DOHH2 (cell line): ENCODE results near the gene SNTB2.

Source experiments
- H3F3A ChIP-seq: fragments of 200-600 bp; sonication (generic), shearing (Covaris generic); 2 replicates; pipeline ENCODE4 v1.6.0; 2016; ENCODE audit warnings: antibody characterized with exemption, mild to moderate bottlenecking; ENCODE audit not compliant: control insufficient read depth, insufficient read depth
- H3K27ac ChIP-seq: fragments of 200-600 bp; sonication (generic); 2 replicates; pipeline ENCODE4 v1.5.1; 2014; ENCODE audit warnings: low read depth, mild to moderate bottlenecking, low read length, moderate library complexity
- H3K27me3 ChIP-seq: fragments of 200-600 bp; sonication (generic); 2 replicates; pipeline ENCODE4 v1.6.1; 2014; ENCODE audit warnings: mild to moderate bottlenecking, low read length, mixed read lengths; ENCODE audit not compliant: control insufficient read depth
- H3K36me3 ChIP-seq: fragments of 200-600 bp; sonication (generic); 2 replicates; pipeline ENCODE4 v1.6.1; 2014; ENCODE audit warnings: mild to moderate bottlenecking, low read length, moderate library complexity, mixed read lengths; ENCODE audit not compliant: control insufficient read depth
- H3K4me1 ChIP-seq: fragments of 200-600 bp; sonication (generic); 2 replicates; pipeline ENCODE4 v1.6.1; 2014; ENCODE audit warnings: mild to moderate bottlenecking, low read length, mixed read lengths; ENCODE audit not compliant: control insufficient read depth
- H3K4me2 ChIP-seq: fragments of 200-600 bp; sonication (generic); 2 replicates; pipeline ENCODE4 v1.6.0; 2014; ENCODE audit warnings: mild to moderate bottlenecking, low read length, moderate library complexity
- H3K4me3 ChIP-seq: fragments of 200-600 bp; sonication (generic); 2 replicates; pipeline ENCODE4 v1.5.1; 2014; ENCODE audit warnings: mild to moderate bottlenecking, low read length, mixed read lengths
- H3K79me2 ChIP-seq: fragments of 200-600 bp; sonication (generic); 2 replicates; pipeline ENCODE4 v1.6.1; 2014; ENCODE audit warnings: mild to moderate bottlenecking, low read length, mixed read lengths; ENCODE audit not compliant: control insufficient read depth
- H3K9me2 ChIP-seq: fragments of 200-600 bp; sonication (generic); replicated peaks from 2 replicates; pipeline ENCODE4 v1.6.1; 2014; ENCODE audit warnings: mild to moderate bottlenecking, low read length, mixed read lengths; ENCODE audit not compliant: control insufficient read depth
- H3K9me3 ChIP-seq: fragments of 200-600 bp; sonication (generic); 2 replicates; pipeline ENCODE4 v1.6.1; 2014; ENCODE audit warnings: antibody characterized with exemption, low read length, mixed read lengths; ENCODE audit not compliant: control insufficient read depth, insufficient read depth
- H4K20me1 ChIP-seq: fragments of 200-600 bp; sonication (generic); 2 replicates; pipeline ENCODE4 v1.6.0; 2014; ENCODE audit warnings: low read depth, mild to moderate bottlenecking, antibody characterized with exemption, low read length, moderate library complexity; ENCODE audit not compliant: control insufficient read depth, insufficient read depth
- EZH2phosphoT487 ChIP-seq: fragments of 200-600 bp; sonication (generic); IDR thresholded peaks from 2 replicates; pipeline ENCODE4 v1.6.1; 2017; ENCODE audit warnings: borderline replicate concordance, mild to moderate bottlenecking, antibody characterized with exemption, low read length, moderate library complexity, mixed read lengths
- TF ChIP-seq, protein P1 (sequence below): fragments of 200-600 bp; sonication (generic); IDR thresholded peaks from one replicate; pipeline ENCODE4 v1.5.1; 2014; ENCODE audit warnings: antibody characterized with exemption, mild to moderate bottlenecking, low read depth, low read length; ENCODE audit not compliant: poor library complexity, severe bottlenecking

SNTB2 gene

DNA sequence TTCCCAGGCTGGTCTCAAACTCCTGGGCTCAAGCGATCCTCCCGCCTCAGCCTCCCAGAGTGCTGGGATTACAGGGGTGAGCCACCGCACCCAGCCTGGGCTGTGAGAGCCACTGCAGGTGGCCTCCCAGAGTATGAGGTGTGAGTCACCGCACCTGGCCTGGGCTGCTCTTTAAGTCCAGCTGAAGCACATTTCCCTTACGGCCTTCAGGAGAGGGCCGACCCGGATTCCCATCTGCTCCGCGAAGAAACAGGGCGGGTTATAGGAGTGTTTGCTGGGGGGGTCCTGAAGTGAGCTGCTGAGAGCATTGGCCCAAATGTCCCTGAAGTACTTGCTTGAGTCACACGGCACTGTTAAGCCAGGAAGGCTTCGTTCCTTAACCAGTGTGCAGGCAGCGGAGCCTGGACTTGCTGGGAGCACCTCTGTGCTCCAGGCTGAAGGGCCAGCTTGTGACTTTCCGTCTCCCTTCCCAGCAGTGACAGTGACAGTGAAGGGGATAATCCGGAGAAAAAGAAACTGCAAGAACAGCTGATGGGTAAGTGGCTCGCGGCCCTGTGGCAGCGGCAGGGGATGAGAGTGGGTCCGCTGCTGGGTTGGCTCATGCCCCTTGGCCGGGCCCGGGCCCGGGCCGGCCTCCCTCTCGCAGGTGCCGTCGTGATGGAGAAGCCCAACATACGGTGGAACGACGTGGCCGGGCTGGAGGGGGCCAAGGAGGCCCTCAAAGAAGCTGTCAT lies 131.4 kb downstream of the SNTB2 start:
- peaks cover 70% of the 10 kb centered on the region for H3K79me2 ChIP-seq
- H3K9me2 ChIP-seq = no peaks in the 10 kb centered on the region
- H4K20me1 ChIP-seq = peaks cover 6% of the 10 kb centered on the region; the same call in 1 of the 2 replicates
- no peak overlapping the region for H3K4me2 ChIP-seq
- H3F3A ChIP-seq = no peaks in the 10 kb centered on the region
- no peak overlapping the region for H3K27ac ChIP-seq
- no peaks in the 10 kb centered on the region for H3K9me3 ChIP-seq
- no peak overlapping the region for H3K4me3 ChIP-seq
- peaks cover 6% of the 10 kb centered on the region; the same call in 1 of the 2 replicates for H3K4me1 ChIP-seq
- H3K27me3 ChIP-seq = no peaks in the 10 kb centered on the region
- peaks cover 92% of the 10 kb centered on the region for H3K36me3 ChIP-seq
- TF ChIP-seq EZH2phosphoT487 = no peak
- TF ChIP-seq, protein P1, sequence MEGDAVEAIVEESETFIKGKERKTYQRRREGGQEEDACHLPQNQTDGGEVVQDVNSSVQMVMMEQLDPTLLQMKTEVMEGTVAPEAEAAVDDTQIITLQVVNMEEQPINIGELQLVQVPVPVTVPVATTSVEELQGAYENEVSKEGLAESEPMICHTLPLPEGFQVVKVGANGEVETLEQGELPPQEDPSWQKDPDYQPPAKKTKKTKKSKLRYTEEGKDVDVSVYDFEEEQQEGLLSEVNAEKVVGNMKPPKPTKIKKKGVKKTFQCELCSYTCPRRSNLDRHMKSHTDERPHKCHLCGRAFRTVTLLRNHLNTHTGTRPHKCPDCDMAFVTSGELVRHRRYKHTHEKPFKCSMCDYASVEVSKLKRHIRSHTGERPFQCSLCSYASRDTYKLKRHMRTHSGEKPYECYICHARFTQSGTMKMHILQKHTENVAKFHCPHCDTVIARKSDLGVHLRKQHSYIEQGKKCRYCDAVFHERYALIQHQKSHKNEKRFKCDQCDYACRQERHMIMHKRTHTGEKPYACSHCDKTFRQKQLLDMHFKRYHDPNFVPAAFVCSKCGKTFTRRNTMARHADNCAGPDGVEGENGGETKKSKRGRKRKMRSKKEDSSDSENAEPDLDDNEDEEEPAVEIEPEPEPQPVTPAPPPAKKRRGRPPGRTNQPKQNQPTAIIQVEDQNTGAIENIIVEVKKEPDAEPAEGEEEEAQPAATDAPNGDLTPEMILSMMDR = no peak

DNA sequence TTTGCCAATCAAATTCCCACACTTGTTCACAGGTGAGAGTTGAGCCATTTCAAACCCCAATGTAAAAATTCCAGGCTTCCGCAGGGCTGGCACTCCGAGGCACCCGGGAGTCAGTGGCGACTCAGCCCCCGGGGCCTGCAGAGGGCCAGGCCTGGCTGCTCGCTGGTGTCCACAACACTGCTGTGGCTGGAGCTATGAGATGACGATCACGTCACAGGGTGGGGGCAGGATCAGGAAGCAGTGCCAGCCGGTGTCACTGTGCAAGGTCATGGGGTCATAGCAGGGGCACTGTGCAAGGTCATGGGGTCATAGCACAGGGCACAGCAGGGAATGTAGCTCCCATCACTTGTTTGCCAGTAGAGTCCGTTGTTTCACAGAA lies 131.9 kb downstream of the SNTB2 start:
- H3K36me3 ChIP-seq = peaks cover 92% of the 10 kb centered on the region
- no peaks in the 10 kb centered on the region for H3F3A ChIP-seq
- no peaks in the 10 kb centered on the region for H3K27me3 ChIP-seq
- peaks cover 6% of the 10 kb centered on the region; the same call in 1 of the 2 replicates for H3K4me1 ChIP-seq
- TF ChIP-seq, protein P1 = no peak
- TF ChIP-seq EZH2phosphoT487 = no peak
- H3K4me2 ChIP-seq = no peak overlapping the region
- H4K20me1 ChIP-seq = peaks cover 8% of the 10 kb centered on the region; the same call in 1 of the 2 replicates
- H3K27ac ChIP-seq = no peak overlapping the region
- H3K9me2 ChIP-seq = no peaks in the 10 kb centered on the region
- peaks cover 70% of the 10 kb centered on the region for H3K79me2 ChIP-seq
- H3K4me3 ChIP-seq = no peak overlapping the region
- no peaks in the 10 kb centered on the region for H3K9me3 ChIP-seq

DNA sequence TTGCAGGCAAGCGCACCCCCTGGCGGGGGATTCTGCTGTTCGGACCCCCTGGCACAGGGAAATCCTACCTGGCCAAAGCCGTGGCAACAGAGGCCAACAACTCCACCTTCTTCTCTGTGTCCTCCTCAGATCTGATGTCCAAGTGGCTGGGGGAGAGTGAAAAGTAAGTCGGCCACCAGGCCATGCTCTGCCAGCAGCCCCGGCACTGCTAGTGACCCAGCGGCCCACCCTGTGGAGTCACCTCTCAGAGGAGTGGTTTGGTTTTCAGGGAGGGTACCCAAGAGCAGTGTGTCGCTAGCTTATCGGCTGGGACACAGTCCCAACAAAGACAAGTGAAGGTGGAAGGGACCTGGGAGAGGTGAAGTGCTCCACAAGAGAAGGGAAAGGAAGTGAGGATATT lies 132.4 kb downstream of the SNTB2 start:
- Histone ChIP-seq H4K20me1 (peaks cover 12% of the 10 kb centered on the region; the same call in 1 of the 2 replicates), H3K9me2 (no peaks in the 10 kb centered on the region), H3K4me3 (no peak overlapping the region), H3K36me3 (peaks cover 92% of the 10 kb centered on the region), H3K27ac (no peak overlapping the region), H3F3A (no peaks in the 10 kb centered on the region), H3K4me1 (peaks cover 6% of the 10 kb centered on the region; the same call in 1 of the 2 replicates), H3K4me2 (no peak overlapping the region), H3K27me3 (no peaks in the 10 kb centered on the region), H3K9me3 (no peaks in the 10 kb centered on the region), H3K79me2 (peaks cover 70% of the 10 kb centered on the region)
- TF ChIP-seq, protein P1 = no peak
- no peak for TF ChIP-seq EZH2phosphoT487
